A673 (cell line): Measurements from ENCODE around the gene TSKU.

Experiments
- EZH2 ChIP-seq: fragments of 200-600 bp; sonication (generic); IDR thresholded peaks from 2 replicates; pipeline ENCODE4 v1.6.1; 2017; ENCODE audit warnings: borderline replicate concordance, low read depth, mild to moderate bottlenecking, mixed read lengths, antibody characterized with exemption, low read length; ENCODE audit not compliant: poor library complexity, severe bottlenecking
- TF ChIP-seq, protein P1 (sequence below): fragments of 300-800, 200-600 bp; sonication (generic); conservative IDR thresholded peaks from 2 replicates; pipeline ENCODE4 v1.5.1; 2017; ENCODE audit warnings: low read depth, mild to moderate bottlenecking, antibody characterized with exemption, low read length, moderate library complexity, mixed read lengths

DNA sequence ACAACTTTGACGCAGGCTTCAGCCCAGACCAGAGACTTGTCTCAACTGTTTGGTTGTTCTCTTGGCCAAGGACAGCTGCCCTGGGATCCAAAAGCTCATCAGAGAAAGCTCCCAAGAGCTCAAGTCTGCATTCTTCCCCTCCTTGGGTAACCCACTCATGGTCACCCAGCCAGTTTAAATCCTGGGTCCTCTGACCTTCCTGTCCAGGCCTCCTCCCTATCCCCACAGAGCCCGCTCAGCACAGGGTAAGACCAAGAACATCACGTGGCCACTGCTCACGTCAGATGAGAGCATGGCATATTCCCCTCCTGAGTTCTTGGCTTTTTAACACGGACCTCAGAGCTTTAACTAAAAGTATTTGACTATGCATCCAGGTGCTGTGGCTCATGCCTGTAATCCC, 25.8 kb downstream of the TSKU start:
- TF ChIP-seq, protein P1, sequence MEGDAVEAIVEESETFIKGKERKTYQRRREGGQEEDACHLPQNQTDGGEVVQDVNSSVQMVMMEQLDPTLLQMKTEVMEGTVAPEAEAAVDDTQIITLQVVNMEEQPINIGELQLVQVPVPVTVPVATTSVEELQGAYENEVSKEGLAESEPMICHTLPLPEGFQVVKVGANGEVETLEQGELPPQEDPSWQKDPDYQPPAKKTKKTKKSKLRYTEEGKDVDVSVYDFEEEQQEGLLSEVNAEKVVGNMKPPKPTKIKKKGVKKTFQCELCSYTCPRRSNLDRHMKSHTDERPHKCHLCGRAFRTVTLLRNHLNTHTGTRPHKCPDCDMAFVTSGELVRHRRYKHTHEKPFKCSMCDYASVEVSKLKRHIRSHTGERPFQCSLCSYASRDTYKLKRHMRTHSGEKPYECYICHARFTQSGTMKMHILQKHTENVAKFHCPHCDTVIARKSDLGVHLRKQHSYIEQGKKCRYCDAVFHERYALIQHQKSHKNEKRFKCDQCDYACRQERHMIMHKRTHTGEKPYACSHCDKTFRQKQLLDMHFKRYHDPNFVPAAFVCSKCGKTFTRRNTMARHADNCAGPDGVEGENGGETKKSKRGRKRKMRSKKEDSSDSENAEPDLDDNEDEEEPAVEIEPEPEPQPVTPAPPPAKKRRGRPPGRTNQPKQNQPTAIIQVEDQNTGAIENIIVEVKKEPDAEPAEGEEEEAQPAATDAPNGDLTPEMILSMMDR: no peak
- TF ChIP-seq EZH2: no peak
